ENCODE results near the gene DLX5. TPM values are rescaled to one million over a fixed set of nuclear protein-coding genes. Genes with fewer than 3 reads are reported as not detected.

DLX5 gene
- total RNA-seq, 2 donors from 2014 or later = 0.50 to 0.71 TPM

GRCh38 chr7:97008275-97008917 is 16.2 kb downstream of the DLX5 start:
- intact Hi-C loops (cut with DNase I) = no loop called here
- ATAC-seq = no peak
- no peak for DNase-seq

GRCh38 chr7:97007583-97007861 is 17.1 kb downstream of the DLX5 start:
- no peak for ATAC-seq
- intact Hi-C loops (cut with DNase I) = no loop called here
- DNase-seq = no peak

GRCh38 chr7:97006816-97007582 is 17.6 kb downstream of the DLX5 start:
- no peak for DNase-seq
- ATAC-seq = no peak
- intact Hi-C loops (cut with DNase I) = no loop called here

GRCh38 chr7:97006055-97006815 is 18.4 kb downstream of the DLX5 start:
- intact Hi-C loops (cut with DNase I) = no loop called here
- ATAC-seq = peak; percentile 63 to 85
- DNase-seq = no peak

GRCh38 chr7:97005183-97006054 is 19.2 kb downstream of the DLX5 start, which contains the start of gene DLX6:
DLX6 (plus strand) TSS chr7:97005553; CDS start chr7:97005978, 425 bp downstream.
- intact Hi-C loops (cut with DNase I) = no loop called here
- peak; percentile 56 for DNase-seq
- peak; percentile 20 to 46 for ATAC-seq

- DNase-seq (no peak), ATAC-seq (no peak)
- intact Hi-C loops (cut with DNase I) = no loop called here
Measured at GRCh38 chr7:97004247-97005182, 20.1 kb downstream of the DLX5 start.

- intact Hi-C loops (cut with DNase I) = no loop called here
- DNase-seq (no peak), ATAC-seq (no peak)
Measured at GRCh38 chr7:97003262-97004246, 21.1 kb downstream of the DLX5 start.

GRCh38 chr7:97002555-97003261 is 21.9 kb downstream of the DLX5 start:
- DNase-seq = no peak
- intact Hi-C loops (cut with DNase I) = no loop called here
- ATAC-seq = no peak

GRCh38 chr7:97001656-97002554 is 22.7 kb downstream of the DLX5 start:
- no peak for ATAC-seq
- intact Hi-C loops (cut with DNase I) = no loop called here
- DNase-seq = no peak

GRCh38 chr7:97001221-97001620 is 23.4 kb downstream of the DLX5 start:
- intact Hi-C loops (cut with DNase I) = no loop called here
- no peak for DNase-seq

GRCh38 chr7:96998744-96999143 is 25.9 kb downstream of the DLX5 start:
- DNase-seq (no peak), ATAC-seq (no peak)
- intact Hi-C loops (cut with DNase I) = no loop called here

More at GRCh38 chr7:97001221-97001620, 23.4 kb downstream of the DLX5 start:
- ATAC-seq = no peak

GRCh38 chr7:96998333-96998732 is 26.3 kb downstream of the DLX5 start:
- DNase-seq (no peak), ATAC-seq (no peak)
- intact Hi-C loops (cut with DNase I) = no loop called here

- ATAC-seq (no peak), DNase-seq (no peak)
- intact Hi-C loops (cut with DNase I) = no loop called here
Measured at GRCh38 chr7:96997512-96998032, 27.1 kb downstream of the DLX5 start.

GRCh38 chr7:96996958-96997511 is 27.6 kb downstream of the DLX5 start:
- DNase-seq (no peak), ATAC-seq (no peak)
- intact Hi-C loops (cut with DNase I) = no loop called here

Measured in left cardiac atrium (tissue), 4 donors.